ENCODE results near the gene ANGEL2.
"Not testable (repeated sequence)": the region's sequence is repeated elsewhere in the genome, so short reads cannot be mapped to it uniquely, and the experiment has no call there.

ANGEL2 gene

GRCh38 chr1:213015099-213016050 lies at the start of gene ANGEL2:
Gene ANGEL2, minus strand, starts transcription at chr1:213015867. Its CDS starts 196 bp downstream, at chr1:213015671.
- peak; percentile 93 for DNase-seq

GRCh38 chr1:213061263-213061662 lies 45.6 kb upstream of the ANGEL2 start:
- DNase-seq = no peak

- DNase-seq = no peak
These were observed 45.2 kb upstream of the ANGEL2 start for GRCh38 chr1:213060836-213061235.

GRCh38 chr1:213057264-213058059 lies 41.8 kb upstream of the ANGEL2 start:
- DNase-seq = no peak

GRCh38 chr1:213055767-213056166 lies 40.1 kb upstream of the ANGEL2 start:
- no peak for DNase-seq

GRCh38 chr1:213054733-213055591 lies 39.3 kb upstream of the ANGEL2 start:
- no peak for DNase-seq

GRCh38 chr1:213054142-213054541 lies 38.5 kb upstream of the ANGEL2 start:
- no peak for DNase-seq

GRCh38 chr1:213053455-213053854 lies 37.8 kb upstream of the ANGEL2 start:
- no peak for DNase-seq

GRCh38 chr1:213051881-213052202 lies 36.2 kb upstream of the ANGEL2 start:
- no peak for DNase-seq

GRCh38 chr1:213051127-213051880 lies 35.6 kb upstream of the ANGEL2 start, which contains the start of gene RPS6KC1:
Gene RPS6KC1, plus strand, starts transcription at chr1:213051241. Its CDS starts 164 bp downstream, at chr1:213051405.
- peak; percentile 85 for DNase-seq

- no peak for DNase-seq
These were observed 35.1 kb upstream of the ANGEL2 start for GRCh38 chr1:213050745-213051126.

- DNase-seq = no peak
These were observed 33.6 kb upstream of the ANGEL2 start for GRCh38 chr1:213049232-213049631.

- DNase-seq = not testable (repeated sequence)
These were observed 29.9 kb upstream of the ANGEL2 start for GRCh38 chr1:213045321-213046226.

- no peak for DNase-seq
These were observed 25.8 kb upstream of the ANGEL2 start for GRCh38 chr1:213041443-213041842.

- DNase-seq = no peak
These were observed 19.9 kb upstream of the ANGEL2 start for GRCh38 chr1:213035573-213035972.

- no peak for DNase-seq
These were observed 19.0 kb upstream of the ANGEL2 start for GRCh38 chr1:213034713-213035112.

GRCh38 chr1:213032651-213033050 lies 17.0 kb upstream of the ANGEL2 start:
- no peak for DNase-seq

GRCh38 chr1:213027024-213027423 lies 11.4 kb upstream of the ANGEL2 start:
- not testable (repeated sequence) for DNase-seq

- no peak for DNase-seq
These were observed 4.3 kb upstream of the ANGEL2 start for GRCh38 chr1:213020016-213020415.

- no peak for DNase-seq
These were observed 3.8 kb upstream of the ANGEL2 start for GRCh38 chr1:213019450-213019849.

Data from COR-L47 (cell line).